ENCODE results near the gene PPP2R3A. TPM values are rescaled to one million over a fixed set of nuclear protein-coding genes. Genes with fewer than 3 reads are reported as not detected.
"Not testable (repeated sequence)": the region's sequence is repeated elsewhere in the genome, so short reads cannot be mapped to it uniquely, and the experiment has no call there.

PPP2R3A gene
- total and polyA plus RNA-seq, 2 experiments from 2014 or later = 14.2 to 21.0 TPM

DNA sequence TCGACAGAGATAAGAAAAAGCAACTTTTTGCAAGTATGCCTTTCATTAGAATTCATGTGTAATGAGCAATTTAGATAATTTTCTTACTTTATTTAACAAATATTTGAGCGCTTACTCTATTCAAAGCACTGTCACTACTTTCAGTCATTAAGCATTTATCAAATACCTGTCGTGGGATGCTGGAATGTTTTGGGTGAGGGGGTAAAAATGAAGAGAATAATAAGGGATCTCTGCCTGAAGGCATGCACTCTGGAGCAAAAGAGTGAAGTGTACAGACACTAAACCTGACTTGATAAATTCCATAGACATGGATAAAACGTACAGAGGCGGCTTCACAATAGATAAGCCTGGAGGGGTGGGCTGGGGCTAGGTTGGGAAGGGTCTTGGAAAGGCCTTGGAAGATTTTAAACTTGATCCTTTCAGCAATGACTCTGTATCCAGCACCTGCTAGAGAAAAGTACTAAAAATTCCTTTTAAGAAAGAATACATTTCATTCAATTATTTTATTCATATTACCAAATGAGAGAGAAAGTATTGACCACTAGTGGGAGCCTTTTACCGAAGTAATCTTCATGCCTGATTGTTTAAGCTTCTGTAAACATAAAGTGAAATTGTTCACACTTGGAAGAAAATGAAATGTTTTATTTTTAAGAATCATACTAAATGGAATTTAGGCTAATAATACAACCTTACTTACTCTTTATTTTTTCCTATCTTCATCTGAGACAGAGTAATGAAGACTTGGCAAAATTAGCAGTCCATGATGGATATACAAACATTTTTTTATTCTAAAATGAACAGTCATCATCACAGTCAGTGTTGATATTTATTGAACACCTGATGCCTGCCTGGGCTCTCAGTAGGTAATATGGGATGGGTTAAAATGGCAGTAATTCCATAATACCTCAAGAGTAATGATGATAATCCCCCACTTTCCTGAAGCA lies 113.2 kb downstream of the PPP2R3A start:
- no peak overlapping the region for H2AFZ ChIP-seq
- H3K9me3 ChIP-seq (ENCODE audit: low read depth) = no peaks in the 10 kb centered on the region
- H3K79me2 ChIP-seq (ENCODE audit: insufficient read depth) = peaks cover 17% of the 10 kb centered on the region
- in situ Hi-C loops (cut with MboI) = loop anchor here (10.0 to 25.0 kb wide), 3 partner anchors 309 to 934 kb away; no protein-coding TSS in a partner anchor
- peaks cover 25% of the 10 kb centered on the region for H3F3A ChIP-seq (ENCODE audit: insufficient read depth)
- H3K27ac ChIP-seq = no peak overlapping the region
- H3K4me2 ChIP-seq (ENCODE audit: unreplicated experiment) = no peak overlapping the region
- H3K9ac ChIP-seq = no peak overlapping the region
- TF ChIP-seq EZH2 (IDR thresholded peaks at IDR 0.05; ENCODE audit: insufficient read depth, poor library complexity, severe bottlenecking) = no peak
- no peak for TF ChIP-seq EZH2phosphoT487 (IDR thresholded peaks at IDR 0.05; ENCODE audit: insufficient read depth, low read depth)
- peaks cover 14% of the 10 kb centered on the region for H3K36me3 ChIP-seq (ENCODE audit: low read depth)
- peak; percentile 65 for DNase-seq
- no peaks in the 10 kb centered on the region for H3K27me3 ChIP-seq (replicated peaks; ENCODE audit: insufficient read depth)
- H3K4me3 ChIP-seq = no peak overlapping the region
- H3K4me1 ChIP-seq (ENCODE audit: insufficient read depth) = peaks cover 24% of the 10 kb centered on the region
- H3K9me2 ChIP-seq (ENCODE audit: insufficient read depth) = no peaks in the 10 kb centered on the region
- no peaks in the 10 kb centered on the region for H4K20me1 ChIP-seq (ENCODE audit: insufficient read depth)
- 79 to 81% methylated on average over 6 of the region's 6 CpGs for WGBS, 2 experiments (ENCODE audit: low coverage in 1 of 2, low lambda C conversion rate in 2 of 2, missing lambda C conversion rate in 2 of 2)

DNA sequence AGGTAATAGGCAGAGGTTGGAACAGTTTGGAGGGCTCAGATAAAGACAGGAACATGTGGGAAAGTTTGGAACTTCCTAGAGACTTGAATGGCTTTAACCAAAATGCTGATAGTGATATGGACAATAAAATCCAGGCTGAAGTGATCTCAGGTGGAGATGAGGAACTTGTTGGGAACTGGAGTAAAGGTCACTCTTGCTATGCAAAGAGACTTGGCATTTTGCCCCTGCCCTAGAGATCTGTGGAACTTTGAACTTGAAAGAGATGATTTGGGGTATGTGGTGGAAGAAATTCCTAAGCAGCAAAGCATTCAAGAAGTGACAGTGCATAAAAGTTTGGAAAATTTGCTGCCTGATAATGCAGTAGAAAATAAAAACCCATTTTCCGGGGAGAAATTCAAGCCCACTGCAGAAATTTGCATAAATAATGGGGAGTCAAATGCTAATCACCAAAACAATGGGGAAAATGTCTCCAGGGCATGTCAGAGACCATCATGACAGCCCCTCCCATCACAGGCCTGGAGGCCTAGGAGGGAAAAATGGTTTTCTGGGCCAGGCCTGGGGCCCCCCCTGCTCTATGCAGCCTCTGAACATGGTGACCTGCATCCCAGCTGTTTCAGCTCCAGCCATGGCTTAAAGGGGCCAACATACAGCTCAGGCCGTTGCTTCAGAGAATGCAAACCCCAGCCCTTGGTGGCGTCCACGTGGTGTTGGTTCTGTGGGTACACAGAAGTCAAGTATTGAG lies 118.3 kb downstream of the PPP2R3A start:
- 97 to 98% methylated on average over 4 of the region's 4 CpGs for WGBS, 2 experiments (ENCODE audit: low coverage in 1 of 2, low lambda C conversion rate in 2 of 2, missing lambda C conversion rate in 2 of 2)
- H3K4me3 ChIP-seq; H3K4me1 ChIP-seq (ENCODE audit: insufficient read depth); H4K20me1 ChIP-seq (ENCODE audit: insufficient read depth); DNase-seq; H2AFZ ChIP-seq; H3K9me3 ChIP-seq (ENCODE audit: low read depth); H3K9me2 ChIP-seq (ENCODE audit: insufficient read depth); H3K27me3 ChIP-seq (replicated peaks; ENCODE audit: insufficient read depth); H3F3A ChIP-seq (ENCODE audit: insufficient read depth); H3K4me2 ChIP-seq (ENCODE audit: unreplicated experiment); H3K9ac ChIP-seq; H3K27ac ChIP-seq: not testable (repeated sequence)
- in situ Hi-C loops (cut with MboI) = loop anchor here (10.0 to 25.0 kb wide), 3 partner anchors 171 to 928 kb away; partner anchors contain the start of gene PCCB
- Histone ChIP-seq H3K36me3 (ENCODE audit: low read depth) (peaks cover 14% of the 10 kb centered on the region), H3K79me2 (ENCODE audit: insufficient read depth) (peaks cover 22% of the 10 kb centered on the region)

DNA sequence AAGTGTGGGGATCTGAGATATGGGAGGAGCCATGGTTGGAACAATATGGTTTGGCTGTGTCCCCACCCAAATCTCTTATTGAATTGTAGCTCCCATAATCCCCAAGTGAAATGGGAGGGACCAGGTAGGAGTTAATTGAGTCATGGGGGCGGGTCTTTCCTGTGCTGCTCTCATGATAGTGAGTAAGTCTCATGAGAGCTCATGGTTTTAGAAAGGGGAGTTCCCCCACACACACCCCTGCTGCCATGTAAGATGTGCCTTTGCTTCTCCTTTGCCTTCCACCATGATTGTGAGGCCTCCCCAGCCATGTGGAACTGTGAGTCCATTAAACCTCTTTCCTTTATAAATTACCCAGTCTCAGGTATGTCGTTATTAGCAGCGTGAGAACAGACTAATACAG lies 119.5 kb downstream of the PPP2R3A start:
- not testable (repeated sequence) for H3F3A ChIP-seq (ENCODE audit: insufficient read depth); H3K9ac ChIP-seq; H4K20me1 ChIP-seq (ENCODE audit: insufficient read depth); DNase-seq; H3K27ac ChIP-seq; H2AFZ ChIP-seq; H3K4me1 ChIP-seq (ENCODE audit: insufficient read depth); H3K27me3 ChIP-seq (replicated peaks; ENCODE audit: insufficient read depth); H3K4me2 ChIP-seq (ENCODE audit: unreplicated experiment); H3K9me2 ChIP-seq (ENCODE audit: insufficient read depth); H3K4me3 ChIP-seq; H3K9me3 ChIP-seq (ENCODE audit: low read depth)
- WGBS, 2 experiments (ENCODE audit: low coverage in 1 of 2, low lambda C conversion rate in 2 of 2, missing lambda C conversion rate in 2 of 2) = 98% methylated on average over 3 of the region's 3 CpGs
- Histone ChIP-seq H3K36me3 (ENCODE audit: low read depth) (peaks cover 17% of the 10 kb centered on the region), H3K79me2 (ENCODE audit: insufficient read depth) (peaks cover 27% of the 10 kb centered on the region)
- in situ Hi-C loops (cut with MboI) = loop anchor here (10.0 to 25.0 kb wide), 3 partner anchors 170 to 927 kb away; partner anchors contain the start of gene PCCB

DNA sequence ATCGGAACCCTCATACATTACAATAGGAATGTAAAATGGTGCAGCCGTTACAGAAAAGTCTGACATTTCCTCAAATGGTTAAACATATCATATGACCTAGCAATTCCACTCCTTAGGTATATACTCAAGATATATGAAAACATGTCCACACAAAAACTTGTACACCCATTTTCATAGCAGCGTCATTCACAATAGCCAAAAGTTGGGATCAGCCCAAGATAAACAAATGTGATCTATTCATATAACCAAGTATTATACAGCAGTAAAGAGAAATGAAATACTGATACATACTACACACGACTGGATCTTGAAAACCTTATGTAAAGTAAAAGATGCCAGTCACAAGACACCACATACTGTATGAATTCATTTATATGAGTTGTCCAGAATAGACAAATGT lies 128.2 kb downstream of the PPP2R3A start:
- Histone ChIP-seq H3K9ac (no peak overlapping the region), H3K4me3 (no peak overlapping the region), H3K4me1 (ENCODE audit: insufficient read depth) (no peaks in the 10 kb centered on the region), H3K36me3 (ENCODE audit: low read depth) (peaks cover 37% of the 10 kb centered on the region), H3K4me2 (ENCODE audit: unreplicated experiment) (no peak overlapping the region), H3F3A (ENCODE audit: insufficient read depth) (no peaks in the 10 kb centered on the region), H3K27ac (no peak overlapping the region), H3K79me2 (ENCODE audit: insufficient read depth) (peaks cover 26% of the 10 kb centered on the region), H3K27me3 (replicated peaks; ENCODE audit: insufficient read depth) (no peaks in the 10 kb centered on the region), H4K20me1 (ENCODE audit: insufficient read depth) (no peaks in the 10 kb centered on the region), H2AFZ (no peak overlapping the region), H3K9me3 (ENCODE audit: low read depth) (no peaks in the 10 kb centered on the region), H3K9me2 (ENCODE audit: insufficient read depth) (no peaks in the 10 kb centered on the region)
- DNase-seq = no peak
- no peak for TF ChIP-seq EZH2phosphoT487 (IDR thresholded peaks at IDR 0.05; ENCODE audit: insufficient read depth, low read depth)
- no peak for TF ChIP-seq EZH2 (IDR thresholded peaks at IDR 0.05; ENCODE audit: insufficient read depth, poor library complexity, severe bottlenecking)
- in situ Hi-C loops (cut with MboI) = loop anchor here (25.0 kb wide), 2 partner anchors 294 to 919 kb away; no protein-coding TSS in a partner anchor
- 97 to 99% methylated on average over 4 of the region's 4 CpGs for WGBS, 2 experiments (ENCODE audit: low coverage in 1 of 2, low lambda C conversion rate in 2 of 2, missing lambda C conversion rate in 2 of 2)

All from GM23248 (cell line).